Effector CD8-positive, alpha-beta T cell (primary cell): ENCODE data around the gene EGF.
"Not testable (repeated sequence)": the region's sequence is repeated elsewhere in the genome, so short reads cannot be mapped to it uniquely, and the experiment has no call there.

Source experiments
- DNase-seq: peaks from one replicate; lab custom pipeline; 2025; lab: John Stamatoyannopoulos, UW

Gene EGF

GRCh38 chr4:110039164-110039563, 126.5 kb downstream of the EGF start:
- DNase-seq = not testable (repeated sequence)

- no peak for DNase-seq
These were observed 129.1 kb downstream of the EGF start for GRCh38 chr4:110041735-110042134.

- no peak for DNase-seq
These were observed 130.1 kb downstream of the EGF start for GRCh38 chr4:110042545-110043517.

GRCh38 chr4:110046588-110047049, 133.9 kb downstream of the EGF start:
- DNase-seq = no peak

- peak; percentile 40 for DNase-seq
These were observed 137.6 kb downstream of the EGF start for GRCh38 chr4:110049951-110050925.

- no peak for DNase-seq
These were observed 142.6 kb downstream of the EGF start for GRCh38 chr4:110055158-110055768.

- no peak for DNase-seq
These were observed 146.0 kb downstream of the EGF start for GRCh38 chr4:110058677-110059076.

GRCh38 chr4:110059556-110060191, 147.0 kb downstream of the EGF start:
- DNase-seq = no peak

- DNase-seq = no peak
These were observed 148.4 kb downstream of the EGF start for GRCh38 chr4:110061076-110061475.
